Mononuclear cell (primary cell): Measurements from ENCODE around the gene ASS1. TPM values are rescaled to one million over a fixed set of nuclear protein-coding genes. Genes with fewer than 3 reads are reported as not detected.
"Not testable (repeated sequence)": the region's sequence is repeated elsewhere in the genome, so short reads cannot be mapped to it uniquely, and the experiment has no call there.

Experiments used
- H3K27me3 ChIP-seq: 2 replicates; pipeline ENCODE4 v1.6.0; 2011; ENCODE audit warnings: low read length, control low read depth; ENCODE audit not compliant: insufficient read depth
- H3K4me1 ChIP-seq: 2 replicates; pipeline ENCODE4 v1.5.1; 2011; ENCODE audit warnings: mild to moderate bottlenecking, low read length, control low read depth; ENCODE audit not compliant: insufficient read depth
- H3K4me3 ChIP-seq: 2 replicates; pipeline ENCODE4 v1.5.1; 2011; ENCODE audit warnings: mild to moderate bottlenecking, low read length, moderate library complexity
- H3K9me3 ChIP-seq: 2 replicates; pipeline ENCODE4 v1.5.1; 2011; ENCODE audit warnings: low read depth, mild to moderate bottlenecking, control low read depth, low read length
- total RNA-seq: library from RNA; depleted of rRNA; stranded (reverse); fragments of >200 nt; gene quantifications from one replicate; pipeline ENCODE4 v1.2.3, GENCODE V29; 2012

ASS1 gene
- total RNA-seq = 0.10 TPM

- H3K4me3 ChIP-seq = no peak within 1 kb of the TSS
- no peaks in the 10 kb centered on the region for H3K4me1 ChIP-seq
- H3K9me3 ChIP-seq = peaks cover 12% of the 10 kb centered on the region
- peaks cover 13% of the 10 kb centered on the region for H3K27me3 ChIP-seq
Observed at GRCh38 chr9:130444565-130445221, at the start of gene ASS1. ASS1 (plus strand) TSS chr9:130444961; CDS start chr9:130452229, 7,268 bp downstream.

- H3K9me3 ChIP-seq = no peaks in the 10 kb centered on the region
- no peaks in the 10 kb centered on the region for H3K4me1 ChIP-seq
- H3K4me3 ChIP-seq = no peak overlapping the region
- no peaks in the 10 kb centered on the region for H3K27me3 ChIP-seq
Observed at GRCh38 chr9:130395810-130396435, 48.8 kb upstream of the ASS1 start.

DNA sequence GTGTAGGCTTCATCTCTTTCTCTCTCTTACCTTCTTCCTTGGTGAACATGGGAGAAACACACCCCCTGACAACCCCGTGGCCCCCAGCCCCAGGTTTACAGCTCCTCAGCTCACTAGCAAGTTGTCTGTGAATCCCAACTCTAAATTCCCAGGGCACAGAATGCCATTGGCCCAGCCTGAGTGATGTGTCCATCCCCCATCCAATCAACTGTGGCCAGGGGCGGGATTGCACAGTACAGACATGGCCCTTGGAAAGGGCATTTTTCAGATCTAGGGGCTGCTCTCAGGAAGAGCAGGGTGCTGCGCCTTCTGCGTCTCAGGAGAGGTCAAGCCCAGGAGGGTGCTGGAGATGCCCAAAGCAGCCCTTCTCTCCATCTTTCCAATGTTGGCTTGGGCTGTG lies 48.2 kb upstream of the ASS1 start:
- Histone ChIP-seq H3K9me3 (no peaks in the 10 kb centered on the region), H3K4me1 (no peaks in the 10 kb centered on the region), H3K4me3 (no peak overlapping the region), H3K27me3 (no peaks in the 10 kb centered on the region)

DNA sequence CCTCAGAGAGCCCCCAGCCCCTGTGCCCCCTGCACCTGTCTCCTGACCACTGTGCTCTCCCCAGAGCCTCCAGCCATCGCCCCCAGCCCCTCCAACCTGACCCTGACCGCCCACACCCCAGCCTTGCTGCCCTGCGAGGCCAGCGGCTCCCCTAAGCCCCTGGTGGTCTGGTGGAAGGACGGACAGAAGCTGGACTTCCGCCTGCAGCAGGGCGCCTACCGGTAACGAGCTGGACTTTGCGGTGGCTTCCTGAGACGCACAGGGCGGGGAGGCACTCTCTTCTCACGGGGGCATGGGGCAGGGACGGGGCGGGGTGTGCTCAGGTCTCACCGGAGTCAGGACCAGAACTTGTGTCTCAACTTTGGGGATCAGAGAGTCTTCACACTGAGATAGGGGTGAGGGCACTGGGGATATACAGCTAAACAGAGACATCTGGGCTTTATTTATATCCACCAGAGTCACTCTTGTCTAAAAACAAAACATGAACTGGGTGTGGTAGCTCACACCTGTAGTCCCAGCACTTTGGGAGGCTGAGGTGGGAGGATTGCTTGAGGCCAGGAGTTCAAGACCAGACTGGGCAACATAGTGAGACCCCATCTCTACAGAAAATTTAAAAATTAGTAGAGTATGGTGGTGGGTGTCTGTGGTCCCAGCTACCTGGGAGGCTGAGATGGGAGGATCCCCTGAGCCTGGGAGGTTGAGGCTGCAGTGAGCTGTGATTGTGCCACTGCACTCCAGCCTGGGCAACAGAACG lies 46.1 kb upstream of the ASS1 start:
- H3K27me3 ChIP-seq = no peaks in the 10 kb centered on the region
- H3K4me1 ChIP-seq = no peaks in the 10 kb centered on the region
- no peak overlapping the region for H3K4me3 ChIP-seq
- no peaks in the 10 kb centered on the region for H3K9me3 ChIP-seq

- no peaks in the 10 kb centered on the region for H3K9me3 ChIP-seq
- no peak overlapping the region for H3K4me3 ChIP-seq
- H3K27me3 ChIP-seq = no peaks in the 10 kb centered on the region
- no peaks in the 10 kb centered on the region for H3K4me1 ChIP-seq
Observed at GRCh38 chr9:130399768-130400167, 45.0 kb upstream of the ASS1 start.

DNA sequence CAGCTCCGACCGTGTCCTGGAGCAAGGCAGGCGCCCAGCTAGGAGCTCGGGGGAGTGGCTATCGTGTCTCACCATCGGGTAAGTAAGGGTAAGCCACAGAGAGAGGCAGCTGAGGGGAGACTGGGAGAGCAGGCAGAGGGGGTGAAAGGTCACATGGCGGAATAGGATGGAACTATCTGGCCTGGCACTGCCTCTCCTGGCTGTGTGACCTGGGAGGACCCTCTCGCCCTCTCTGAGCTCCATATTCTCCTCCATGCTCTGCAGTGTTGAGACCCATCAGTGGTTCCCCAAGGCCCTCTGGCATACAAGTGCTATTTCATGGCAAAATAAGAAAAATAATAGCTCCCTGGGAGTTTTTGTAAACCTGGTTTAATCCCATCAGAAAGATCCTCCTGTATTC lies 43.9 kb upstream of the ASS1 start:
- Histone ChIP-seq H3K27me3 (no peaks in the 10 kb centered on the region), H3K4me1 (no peaks in the 10 kb centered on the region), H3K4me3 (no peak overlapping the region), H3K9me3 (no peaks in the 10 kb centered on the region)

DNA sequence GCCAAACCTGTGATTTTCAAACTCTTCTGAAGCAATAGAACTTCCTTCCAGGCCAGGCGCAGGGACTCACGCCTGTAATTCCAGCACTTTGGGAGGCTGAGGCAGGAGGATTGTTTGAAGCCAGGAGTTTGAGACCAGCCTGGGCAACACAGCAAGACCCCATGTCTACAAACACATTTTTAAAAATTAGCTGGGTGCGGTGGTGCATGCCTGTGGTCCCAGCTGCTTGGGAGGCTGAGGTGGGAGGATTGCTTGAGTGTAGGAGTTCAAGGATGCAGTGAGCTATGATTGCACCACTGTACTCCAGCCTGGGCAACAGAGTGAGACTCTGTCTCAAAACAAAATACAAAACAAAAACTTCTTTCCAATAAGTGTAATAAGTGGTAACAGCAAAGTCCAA lies 43.0 kb upstream of the ASS1 start:
- not testable (repeated sequence) for H3K4me1 ChIP-seq, H3K9me3 ChIP-seq, H3K27me3 ChIP-seq, H3K4me3 ChIP-seq

GRCh38 chr9:130402243-130402642 lies 42.5 kb upstream of the ASS1 start:
- H3K4me3 ChIP-seq = no peak overlapping the region
- H3K4me1 ChIP-seq = no peaks in the 10 kb centered on the region
- H3K9me3 ChIP-seq = no peaks in the 10 kb centered on the region
- no peaks in the 10 kb centered on the region for H3K27me3 ChIP-seq

- H3K9me3 ChIP-seq = no peaks in the 10 kb centered on the region
- no peaks in the 10 kb centered on the region for H3K4me1 ChIP-seq
- H3K4me3 ChIP-seq = no peak overlapping the region
- H3K27me3 ChIP-seq = no peaks in the 10 kb centered on the region
Observed at GRCh38 chr9:130402645-130403440, 41.9 kb upstream of the ASS1 start.

GRCh38 chr9:130405657-130406257 lies 39.0 kb upstream of the ASS1 start:
- H3K27me3 ChIP-seq = no peaks in the 10 kb centered on the region
- no peaks in the 10 kb centered on the region for H3K4me1 ChIP-seq
- H3K4me3 ChIP-seq = no peak overlapping the region
- H3K9me3 ChIP-seq = no peaks in the 10 kb centered on the region

DNA sequence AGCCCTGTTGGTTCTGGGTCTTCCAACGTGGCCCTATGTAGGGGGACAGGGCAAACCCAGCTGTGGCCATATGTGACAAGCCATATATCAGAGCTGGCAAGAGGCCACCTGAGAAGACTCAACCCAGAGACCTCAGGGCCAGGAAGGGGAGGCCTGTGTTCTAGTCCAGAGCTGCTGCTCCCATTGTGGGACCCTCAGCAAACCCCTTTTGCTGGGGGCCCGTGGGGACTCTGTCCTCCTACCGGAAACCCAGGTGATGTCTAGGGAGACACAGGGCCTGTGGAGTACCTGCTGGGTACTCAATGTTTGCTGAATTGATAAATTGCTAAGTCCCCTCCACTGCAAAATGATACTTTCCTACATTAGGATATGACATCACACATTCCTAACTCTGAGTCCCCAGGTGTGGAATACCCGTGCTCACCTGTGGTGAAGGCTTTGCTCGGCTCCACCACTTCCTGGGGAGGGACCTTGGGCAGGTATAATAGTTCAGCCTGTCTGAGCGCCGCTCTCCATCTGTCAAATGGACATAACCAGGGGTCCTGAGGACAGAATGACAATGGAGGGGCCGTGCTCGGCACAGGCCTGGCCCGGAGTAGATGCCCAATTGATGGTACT lies 38.4 kb upstream of the ASS1 start:
- no peaks in the 10 kb centered on the region for H3K9me3 ChIP-seq
- no peaks in the 10 kb centered on the region for H3K27me3 ChIP-seq
- no peak overlapping the region for H3K4me3 ChIP-seq
- no peaks in the 10 kb centered on the region for H3K4me1 ChIP-seq

DNA sequence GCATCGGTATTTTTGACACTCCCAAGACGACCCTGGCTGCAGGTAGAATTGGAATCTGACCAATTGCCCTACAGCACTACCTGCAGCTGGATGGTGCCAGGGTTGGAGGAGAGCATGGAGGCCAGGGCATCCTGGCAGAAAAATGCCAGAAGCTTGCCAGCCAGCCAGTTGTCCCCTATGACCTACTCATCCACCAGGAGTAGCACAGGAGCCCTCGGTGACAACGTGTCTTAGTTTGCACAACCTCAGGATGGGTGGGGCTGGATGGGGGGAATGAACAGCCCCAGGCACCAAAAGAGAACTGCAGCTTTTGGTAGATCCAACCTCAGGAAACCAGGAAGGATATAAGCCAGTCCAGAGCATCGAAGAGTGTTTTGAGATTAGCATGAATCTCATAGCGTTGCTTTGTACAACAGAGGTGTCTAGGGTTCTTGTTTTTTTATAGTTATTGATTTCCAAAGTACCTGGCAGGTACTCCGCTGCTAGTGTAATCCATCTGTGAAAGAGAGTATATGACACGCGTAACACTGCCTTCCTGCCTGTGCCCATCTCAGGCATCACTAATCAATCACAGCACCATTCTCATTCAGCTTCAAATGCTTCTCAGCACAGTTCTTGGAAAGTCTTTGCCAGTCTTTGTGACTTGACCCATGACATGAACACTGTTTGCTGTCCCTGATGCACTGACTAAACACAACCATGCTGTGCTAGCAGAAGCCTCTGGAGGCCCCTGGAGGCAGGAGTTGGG lies 36.7 kb upstream of the ASS1 start:
- H3K27me3 ChIP-seq = no peaks in the 10 kb centered on the region
- H3K9me3 ChIP-seq = no peaks in the 10 kb centered on the region
- H3K4me1 ChIP-seq = no peaks in the 10 kb centered on the region
- no peak overlapping the region for H3K4me3 ChIP-seq

- H3K9me3 ChIP-seq = no peaks in the 10 kb centered on the region
- H3K4me3 ChIP-seq = no peak overlapping the region
- no peaks in the 10 kb centered on the region for H3K27me3 ChIP-seq
- no peaks in the 10 kb centered on the region for H3K4me1 ChIP-seq
Observed at GRCh38 chr9:130408669-130409068, 36.1 kb upstream of the ASS1 start.

- Histone ChIP-seq H3K9me3 (no peaks in the 10 kb centered on the region), H3K27me3 (no peaks in the 10 kb centered on the region), H3K4me1 (no peaks in the 10 kb centered on the region), H3K4me3 (no peak overlapping the region)
Observed at GRCh38 chr9:130409246-130409645, 35.5 kb upstream of the ASS1 start.
